Measurements from ENCODE around the gene KRTAP20-4. TPM values are rescaled to one million over a fixed set of nuclear protein-coding genes. Genes with fewer than 3 reads are reported as not detected.

KRTAP20-4 gene
- total RNA-seq, 2 experiments from 2014 or later = not detected

DNA sequence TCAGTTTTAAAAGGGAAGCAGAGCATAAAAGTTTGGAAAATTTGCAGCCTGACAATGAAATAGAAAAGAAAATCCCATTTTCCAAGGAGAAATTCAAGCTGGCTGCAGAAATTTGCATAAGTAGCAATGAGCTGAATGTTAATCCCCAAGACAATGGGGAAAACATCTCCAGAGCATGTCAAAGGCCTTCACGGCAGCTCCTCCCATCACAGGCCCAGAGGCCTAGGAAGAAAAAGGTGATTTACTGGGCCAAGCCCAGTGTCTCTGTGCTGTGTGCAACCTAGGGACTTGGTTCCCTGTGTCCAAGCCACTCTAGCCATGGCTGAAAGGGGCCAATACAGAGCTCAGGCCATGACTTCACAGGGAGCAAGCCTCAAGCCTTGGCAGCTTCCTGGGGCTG is 48.3 kb downstream of the KRTAP20-4 start:
- Histone ChIP-seq H3K9me3 (ENCODE audit: control insufficient read depth in 1 of 2, insufficient read depth in 1 of 2, low read length in 2 of 2) (peaks cover 0 to 4% of the 10 kb centered on the region in 2 experiments), H3K4me1 (ENCODE audit: insufficient read depth, low read length) (no peaks in the 10 kb centered on the region), H3K4me3 (ENCODE audit: low read length) (no peak overlapping the region), H3K27ac (ENCODE audit: low read depth in 1 of 2, low read length in 2 of 2) (no peak overlapping the region), H3K36me3 (ENCODE audit: insufficient read depth, low read length) (no peaks in the 10 kb centered on the region), H3K27me3 (ENCODE audit: control insufficient read depth in 1 of 2, insufficient read depth in 2 of 2, low read length in 2 of 2) (no peaks in the 10 kb centered on the region)
- Mint-ChIP-seq H3K36me3 (ENCODE audit: low read depth) (no peaks in the 10 kb centered on the region), H3K27ac (no peak overlapping the region), H3K27me3 (peaks cover 17% of the 10 kb centered on the region), H3K4me1 (ENCODE audit: low read depth) (no peaks in the 10 kb centered on the region), H3K4me3 (no peak overlapping the region), H3K9me3 (peaks cover 8% of the 10 kb centered on the region)
- TF ChIP-seq, protein P1, sequence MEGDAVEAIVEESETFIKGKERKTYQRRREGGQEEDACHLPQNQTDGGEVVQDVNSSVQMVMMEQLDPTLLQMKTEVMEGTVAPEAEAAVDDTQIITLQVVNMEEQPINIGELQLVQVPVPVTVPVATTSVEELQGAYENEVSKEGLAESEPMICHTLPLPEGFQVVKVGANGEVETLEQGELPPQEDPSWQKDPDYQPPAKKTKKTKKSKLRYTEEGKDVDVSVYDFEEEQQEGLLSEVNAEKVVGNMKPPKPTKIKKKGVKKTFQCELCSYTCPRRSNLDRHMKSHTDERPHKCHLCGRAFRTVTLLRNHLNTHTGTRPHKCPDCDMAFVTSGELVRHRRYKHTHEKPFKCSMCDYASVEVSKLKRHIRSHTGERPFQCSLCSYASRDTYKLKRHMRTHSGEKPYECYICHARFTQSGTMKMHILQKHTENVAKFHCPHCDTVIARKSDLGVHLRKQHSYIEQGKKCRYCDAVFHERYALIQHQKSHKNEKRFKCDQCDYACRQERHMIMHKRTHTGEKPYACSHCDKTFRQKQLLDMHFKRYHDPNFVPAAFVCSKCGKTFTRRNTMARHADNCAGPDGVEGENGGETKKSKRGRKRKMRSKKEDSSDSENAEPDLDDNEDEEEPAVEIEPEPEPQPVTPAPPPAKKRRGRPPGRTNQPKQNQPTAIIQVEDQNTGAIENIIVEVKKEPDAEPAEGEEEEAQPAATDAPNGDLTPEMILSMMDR (IDR thresholded peaks at IDR 0.05) = no peak
- DNase-seq (no peak), ATAC-seq (ENCODE audit: poor library complexity) (no peak)
- ChIA-PET POLR2A (no interaction called here), CTCF (no interaction called here)
- intact Hi-C loops (cut with DNase I, micrococcal nuclease) = no loop called here

Other genes starting within 250 kb of the KRTAP20-4 start
- gene KRTAP13-2, start 248.4 kb upstream of the KRTAP20-4 start, total RNA-seq = not detected
- gene KRTAP13-1, start 224.6 kb upstream of the KRTAP20-4 start, total RNA-seq = not detected
- gene KRTAP13-3, start 194.7 kb upstream of the KRTAP20-4 start, total RNA-seq = not detected
- not detected for gene KRTAP13-4, start 190.4 kb upstream of the KRTAP20-4 start, total RNA-seq
- not detected for gene KRTAP15-1, start 180.4 kb upstream of the KRTAP20-4 start, total RNA-seq
- gene KRTAP19-1, start 140.3 kb upstream of the KRTAP20-4 start, total RNA-seq = not detected
- gene KRTAP19-2, start 133.2 kb upstream of the KRTAP20-4 start, total RNA-seq = not detected
- gene KRTAP19-3, start 128.6 kb upstream of the KRTAP20-4 start, total RNA-seq = not detected
- gene KRTAP19-4, start 123.5 kb upstream of the KRTAP20-4 start, total RNA-seq = not detected
- gene KRTAP19-5, start 118.5 kb upstream of the KRTAP20-4 start, total RNA-seq = not detected
- not detected for gene KRTAP19-6, start 78.8 kb upstream of the KRTAP20-4 start, total RNA-seq
- not detected for gene KRTAP19-7, start 59.3 kb upstream of the KRTAP20-4 start, total RNA-seq
- not detected for gene KRTAP22-2, start 30.2 kb upstream of the KRTAP20-4 start, total RNA-seq
- not detected for gene KRTAP6-3, start 28.2 kb upstream of the KRTAP20-4 start, total RNA-seq
- gene KRTAP6-2, start 21.7 kb upstream of the KRTAP20-4 start, total RNA-seq = not detected
- gene KRTAP22-1, start 19.5 kb upstream of the KRTAP20-4 start, total RNA-seq = not detected
- not detected for gene KRTAP6-1, start 6.7 kb upstream of the KRTAP20-4 start, total RNA-seq
- gene KRTAP20-1, start 4.2 kb upstream of the KRTAP20-4 start, total RNA-seq = not detected
- not detected for gene KRTAP20-2, start 14.6 kb downstream of the KRTAP20-4 start, total RNA-seq
- not detected for gene KRTAP20-3, start 22.2 kb downstream of the KRTAP20-4 start, total RNA-seq
- not detected for gene KRTAP21-3, start 98.2 kb downstream of the KRTAP20-4 start, total RNA-seq
- not detected for gene KRTAP21-2, start 126.6 kb downstream of the KRTAP20-4 start, total RNA-seq
- not detected for gene KRTAP21-1, start 134.8 kb downstream of the KRTAP20-4 start, total RNA-seq
- gene KRTAP8-1, start 192.6 kb downstream of the KRTAP20-4 start, total RNA-seq = not detected
- gene KRTAP7-1, start 209.1 kb downstream of the KRTAP20-4 start, total RNA-seq = not detected